Nephron progenitor cell (in vitro differentiated cells): ENCODE measurements around the gene NME7.

Experiments
- DNase-seq: peaks from one replicate; pipeline ENCODE4 v3.0.0; 2021
- H3K27ac Mint-ChIP-seq: 2 replicates; pipeline ENCODE4 v1.8.0; 2021; ENCODE audit warnings: mild to moderate bottlenecking, moderate library complexity, mixed read lengths
- H3K27me3 Mint-ChIP-seq: 2 replicates; pipeline ENCODE4 v1.8.0; 2021; ENCODE audit warnings: mild to moderate bottlenecking, low read depth, mixed read lengths; ENCODE audit not compliant: poor library complexity
- H3K36me3 Mint-ChIP-seq: 2 replicates; pipeline ENCODE4 v1.8.0; 2021; ENCODE audit warnings: low read depth, mixed read lengths
- H3K4me1 Mint-ChIP-seq: 2 replicates; pipeline ENCODE4 v1.8.0; 2021; ENCODE audit warnings: mixed read lengths
- H3K4me3 Mint-ChIP-seq: 2 replicates; pipeline ENCODE4 v1.8.0; 2021; ENCODE audit warnings: mild to moderate bottlenecking, moderate library complexity, mixed read lengths
- H3K9me3 Mint-ChIP-seq: 2 replicates; pipeline ENCODE4 v1.8.0; 2021; ENCODE audit warnings: mild to moderate bottlenecking, moderate library complexity, mixed read lengths
- CTCF ChIP-seq: fragments of 200-600 bp; sonication (generic); IDR thresholded peaks from 2 replicates; pipeline ENCODE4 v1.5.0; 2021; ENCODE audit warnings: antibody characterized with exemption

Gene NME7

GRCh38 chr1:169089776-169090175 is 277.8 kb downstream of the NME7 start:
- DNase-seq: no peak
- no peak for TF ChIP-seq CTCF
- H3K27ac Mint-ChIP-seq: no peak overlapping the region
- no peaks in the 10 kb centered on the region for H3K36me3 Mint-ChIP-seq
- H3K4me3 Mint-ChIP-seq: no peak overlapping the region
- H3K27me3 Mint-ChIP-seq: peaks cover 9% of the 10 kb centered on the region
- peaks cover 17% of the 10 kb centered on the region for H3K4me1 Mint-ChIP-seq
- no peaks in the 10 kb centered on the region for H3K9me3 Mint-ChIP-seq

- H3K4me3 Mint-ChIP-seq: no peak overlapping the region
- H3K36me3 Mint-ChIP-seq: no peaks in the 10 kb centered on the region
- no peak overlapping the region for H3K27ac Mint-ChIP-seq
- no peak for TF ChIP-seq CTCF
- DNase-seq: no peak
- no peaks in the 10 kb centered on the region for H3K9me3 Mint-ChIP-seq
- H3K4me1 Mint-ChIP-seq: peaks cover 17% of the 10 kb centered on the region
- peaks cover 7% of the 10 kb centered on the region for H3K27me3 Mint-ChIP-seq
Measured at GRCh38 chr1:169087876-169088275, 279.7 kb downstream of the NME7 start.

GRCh38 chr1:169086603-169087455 is 280.8 kb downstream of the NME7 start:
- DNase-seq: no peak
- no peak overlapping the region for H3K27ac Mint-ChIP-seq
- no peak for TF ChIP-seq CTCF
- H3K4me3 Mint-ChIP-seq: no peak overlapping the region
- peaks cover 4% of the 10 kb centered on the region for H3K27me3 Mint-ChIP-seq
- H3K4me1 Mint-ChIP-seq: peaks cover 17% of the 10 kb centered on the region
- H3K9me3 Mint-ChIP-seq: no peaks in the 10 kb centered on the region
- H3K36me3 Mint-ChIP-seq: no peaks in the 10 kb centered on the region

GRCh38 chr1:169085911-169086310 is 281.7 kb downstream of the NME7 start:
- Mint-ChIP-seq H3K4me3 (no peak overlapping the region), H3K9me3 (no peaks in the 10 kb centered on the region), H3K4me1 (peaks cover 17% of the 10 kb centered on the region), H3K27ac (peak overlapping the region; percentile 50), H3K27me3 (peaks cover 4% of the 10 kb centered on the region), H3K36me3 (no peaks in the 10 kb centered on the region)
- no peak for TF ChIP-seq CTCF
- no peak for DNase-seq
